SK-N-DZ (cell line): ENCODE measurements around the gene SECISBP2.
"Not testable (repeated sequence)": the region's sequence is repeated elsewhere in the genome, so short reads cannot be mapped to it uniquely, and the experiment has no call there.

Experiments used
- DNase-seq: peaks from one replicate; pipeline ENCODE4 v3.0.0-alpha.2; 2015; ENCODE audit warnings: low spot score

SECISBP2 gene

DNA sequence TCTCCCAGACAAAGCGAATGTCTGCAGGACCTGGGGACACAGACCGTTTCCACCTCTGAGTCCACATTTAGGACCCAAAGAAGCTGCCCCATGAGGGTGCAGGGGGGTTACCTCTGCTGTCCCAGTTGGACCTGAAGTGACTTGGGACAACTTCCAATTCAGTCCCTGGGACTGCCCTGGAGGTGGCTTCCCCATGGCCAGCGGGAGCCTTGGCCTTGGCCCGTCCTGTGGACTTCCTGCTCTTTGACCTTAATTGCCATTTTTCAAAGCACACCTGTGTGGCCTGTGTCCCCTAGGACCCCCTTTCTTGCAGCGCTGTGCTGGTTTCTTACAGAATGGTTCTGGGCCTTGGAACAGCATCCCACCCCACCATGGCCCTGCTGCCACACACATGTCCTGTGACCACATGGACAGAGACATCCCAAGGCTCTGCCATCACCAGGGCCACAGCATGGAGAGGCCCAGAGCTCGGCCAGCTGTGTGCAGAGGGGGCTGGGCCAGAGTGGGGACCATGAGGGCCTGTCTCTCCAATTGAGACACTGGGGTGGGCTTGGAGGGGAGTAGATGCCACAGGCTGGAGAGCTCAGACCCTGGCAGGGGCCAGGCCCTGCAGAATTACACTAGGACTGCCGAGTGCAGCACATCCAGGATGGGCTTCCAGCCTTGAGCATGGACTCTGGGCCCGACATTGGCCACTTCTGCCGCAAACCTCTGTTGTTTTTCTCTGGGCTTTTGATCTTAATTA is 45.8 kb downstream of the SECISBP2 start:
- no peak for DNase-seq

DNA sequence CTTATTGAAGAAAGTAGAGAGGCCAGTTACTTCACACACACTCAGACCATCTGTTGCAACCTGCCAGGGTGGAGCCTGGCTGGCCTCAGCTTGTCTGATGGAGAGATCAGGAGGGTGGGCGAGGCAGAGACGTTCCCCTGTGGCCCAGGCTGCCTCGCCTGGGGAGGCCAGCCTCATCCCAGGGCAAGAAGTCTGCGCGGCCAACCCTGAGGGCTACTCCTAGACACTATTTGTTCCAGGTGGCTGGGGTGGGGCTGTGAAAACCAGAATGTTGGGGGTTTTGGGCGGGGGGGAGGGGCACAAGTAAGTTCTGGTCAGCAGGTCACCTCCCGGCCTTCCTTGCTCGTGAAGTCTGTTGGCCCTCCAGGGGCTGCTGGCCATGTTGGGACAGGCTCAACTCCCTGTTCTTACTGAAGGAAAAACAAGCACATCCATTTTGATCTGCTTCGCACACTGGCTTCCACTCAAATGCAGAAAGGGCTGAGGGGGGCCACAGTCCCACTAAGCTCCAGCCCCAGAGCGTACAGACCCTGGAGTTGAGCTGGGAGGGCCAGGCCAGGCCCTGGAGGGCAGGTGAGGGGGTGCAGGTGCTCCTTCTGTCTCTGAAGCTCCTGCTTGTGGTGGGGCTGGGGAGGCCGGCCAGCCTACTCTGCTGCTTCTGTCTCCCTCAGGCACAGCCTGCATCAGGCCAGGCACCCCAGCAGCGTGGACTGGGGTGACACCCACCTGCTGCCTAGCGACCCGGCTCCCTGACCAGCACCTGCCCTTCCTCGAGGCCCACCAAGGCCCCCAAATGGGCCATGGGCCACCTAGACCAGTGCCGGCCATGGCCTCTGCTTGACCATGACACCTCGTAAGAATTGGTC is 46.6 kb downstream of the SECISBP2 start:
- no peak for DNase-seq

DNA sequence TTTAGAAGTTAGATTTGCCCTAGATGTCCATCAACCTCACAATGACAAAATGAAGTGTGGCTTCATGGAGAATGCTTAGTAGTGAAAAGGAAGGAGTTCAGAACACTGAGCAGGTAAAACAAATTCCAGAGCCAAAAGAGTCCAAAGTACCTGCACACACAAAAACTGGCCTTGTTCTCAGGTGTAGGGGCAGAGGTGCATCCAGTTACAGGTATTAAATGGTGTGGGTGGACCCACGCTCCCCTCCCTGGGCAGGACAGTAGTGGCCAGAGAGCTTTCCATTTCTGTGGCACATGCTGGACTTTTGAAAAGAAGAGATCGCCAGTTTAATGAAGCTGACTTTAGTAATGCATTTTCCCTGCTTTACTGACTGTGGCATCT is 47.2 kb downstream of the SECISBP2 start:
- no peak for DNase-seq

DNA sequence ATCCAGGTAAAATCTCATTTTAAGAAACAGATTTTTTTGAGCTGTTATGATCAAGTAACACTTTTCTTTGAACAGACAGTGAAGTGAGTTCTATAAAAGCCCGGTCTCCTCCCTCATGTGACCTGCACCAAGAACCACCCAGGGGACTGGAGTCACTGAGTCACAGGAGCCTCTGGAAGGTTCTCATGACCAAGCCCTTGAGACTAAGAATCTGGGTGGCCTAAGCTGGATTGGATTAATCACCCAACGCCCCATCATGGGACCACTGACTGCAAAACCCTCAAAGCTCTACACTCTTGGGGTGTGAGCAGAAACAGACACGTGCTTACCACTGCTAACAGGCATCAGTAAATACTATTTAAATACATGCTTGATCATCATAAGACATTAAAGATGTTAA is 48.4 kb downstream of the SECISBP2 start:
- DNase-seq: no peak

DNA sequence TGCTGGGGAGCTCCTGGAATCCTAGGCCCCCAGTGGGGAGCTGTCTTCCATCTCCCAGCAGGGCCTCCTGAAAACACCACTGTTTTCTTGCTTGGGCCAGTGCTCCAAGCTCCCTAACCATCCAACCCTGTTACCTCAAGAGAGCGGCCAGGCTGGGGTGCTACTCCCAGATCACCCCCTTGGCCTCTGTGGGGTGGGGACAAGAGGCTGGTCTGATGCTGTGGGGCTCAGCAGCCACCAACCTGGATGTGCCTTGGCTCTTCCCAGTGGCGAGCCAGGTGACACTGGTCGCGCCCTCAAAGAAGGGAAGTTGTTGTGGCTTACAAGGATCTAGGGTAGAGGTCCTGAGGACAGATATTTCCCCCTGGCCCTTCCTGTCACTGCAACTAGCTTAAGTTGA is 49.0 kb downstream of the SECISBP2 start:
- no peak for DNase-seq

DNA sequence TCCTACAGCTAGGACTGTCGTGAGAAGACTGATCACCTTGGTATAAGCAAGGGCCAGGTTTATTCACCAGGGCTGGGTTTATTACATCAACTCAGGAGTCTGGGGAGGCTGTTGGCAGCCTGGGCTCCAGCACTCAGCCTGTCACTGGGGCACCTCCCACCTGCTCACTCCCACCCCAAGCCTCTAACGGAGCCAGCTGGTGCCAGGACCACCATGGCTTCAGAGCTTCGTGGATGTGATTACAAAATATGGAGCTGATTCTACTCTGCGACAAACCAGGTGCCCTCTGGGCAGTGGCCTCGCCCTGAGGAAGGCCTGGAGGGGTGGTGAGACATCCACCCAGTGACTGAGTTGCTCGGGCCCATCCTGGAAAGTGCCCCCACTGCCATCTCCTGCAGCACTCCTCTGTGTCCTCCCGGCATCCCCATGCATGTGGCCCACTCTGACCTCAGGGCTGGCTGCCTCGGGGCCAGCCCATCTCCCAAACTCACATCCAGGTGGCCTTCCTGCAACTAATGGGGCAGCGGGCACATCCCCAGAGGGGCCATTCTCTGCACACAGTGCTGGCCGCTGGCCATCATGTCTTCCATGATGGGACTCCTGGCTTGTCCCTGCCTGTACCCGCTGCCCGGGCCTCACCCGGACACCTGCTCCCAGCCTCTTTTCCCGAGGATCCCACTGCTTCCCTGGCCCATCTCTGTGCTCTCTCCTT is 49.6 kb downstream of the SECISBP2 start:
- no peak for DNase-seq

DNA sequence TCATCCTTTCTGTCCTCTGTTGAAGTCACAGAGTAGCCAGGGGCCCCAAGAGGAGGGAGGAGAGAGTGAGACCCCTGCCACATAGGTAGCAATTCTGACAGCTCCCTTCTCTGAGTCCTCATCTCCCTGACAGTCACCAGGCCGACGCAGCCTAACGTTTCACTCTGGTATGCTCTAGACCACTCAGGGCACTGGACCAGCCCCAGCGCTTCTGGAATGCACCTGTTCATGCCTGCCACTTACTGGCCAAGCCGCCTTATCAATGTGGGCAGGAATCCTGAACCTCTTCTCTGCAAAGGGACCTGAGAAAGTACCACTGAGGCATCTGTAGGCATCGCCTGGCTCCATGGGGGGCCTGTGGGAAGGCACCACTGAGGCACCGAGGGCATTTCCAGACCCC is 50.2 kb downstream of the SECISBP2 start:
- no peak for DNase-seq

DNA sequence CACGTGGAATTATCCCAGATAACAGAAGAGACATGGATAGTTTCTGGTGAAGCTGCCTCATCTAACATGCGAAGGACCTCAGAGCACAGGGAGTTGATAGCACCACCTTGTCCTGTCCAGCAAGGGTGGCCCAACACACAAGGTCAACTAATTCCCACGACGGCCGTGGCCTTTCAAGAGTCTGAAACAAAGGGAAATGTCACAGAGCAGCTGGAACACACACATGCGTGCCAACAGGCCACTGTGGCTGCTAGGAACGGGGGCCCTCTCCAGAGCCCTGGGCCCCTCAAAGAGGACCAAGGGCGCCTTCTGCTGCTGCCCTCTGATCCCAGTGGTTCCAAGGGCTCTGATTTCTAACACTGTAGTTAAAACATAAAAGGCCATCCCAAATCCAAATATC is 50.7 kb downstream of the SECISBP2 start:
- no peak for DNase-seq

DNA sequence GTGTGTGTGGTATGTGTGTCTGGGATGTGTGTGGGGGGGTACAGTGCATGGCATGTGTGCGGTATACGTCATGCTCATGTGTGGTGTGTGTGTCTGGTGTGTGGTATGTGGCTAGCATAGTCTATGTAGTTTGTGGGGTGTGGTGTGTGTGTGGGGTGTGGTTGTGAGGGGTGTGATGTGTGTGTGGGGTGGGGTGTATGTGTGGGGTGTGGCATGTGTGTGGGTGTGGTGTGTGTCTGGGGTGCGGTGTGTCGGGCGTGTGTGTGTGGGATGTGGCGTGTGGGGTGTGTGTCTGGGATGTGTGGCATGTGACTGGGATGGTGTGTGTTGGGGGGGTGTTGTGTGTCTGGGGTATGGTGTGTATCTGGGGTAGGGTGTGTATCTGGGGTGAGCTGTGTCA is 52.3 kb downstream of the SECISBP2 start:
- no peak for DNase-seq

DNA sequence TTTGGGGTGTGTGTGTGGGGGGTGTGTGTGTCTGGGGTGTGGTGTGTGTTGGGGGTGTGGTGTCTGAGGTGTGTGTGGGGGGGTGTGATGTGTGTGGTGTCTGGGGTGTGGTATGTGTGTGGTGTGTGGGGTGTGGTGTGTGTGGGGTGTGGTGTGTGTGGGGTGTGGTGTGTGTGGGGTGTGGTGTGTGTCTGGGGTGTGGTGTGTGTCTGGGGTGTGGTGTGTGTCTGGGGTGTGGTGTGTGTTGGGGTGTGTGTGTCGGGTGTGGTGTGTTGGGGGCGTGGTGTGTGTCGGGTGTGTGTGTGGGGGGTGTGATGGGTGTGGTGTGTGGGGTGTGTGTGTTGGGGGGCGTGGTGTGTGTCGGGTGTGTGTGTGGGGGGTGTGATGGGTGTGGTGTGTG is 53.5 kb downstream of the SECISBP2 start:
- DNase-seq: not testable (repeated sequence)

DNA sequence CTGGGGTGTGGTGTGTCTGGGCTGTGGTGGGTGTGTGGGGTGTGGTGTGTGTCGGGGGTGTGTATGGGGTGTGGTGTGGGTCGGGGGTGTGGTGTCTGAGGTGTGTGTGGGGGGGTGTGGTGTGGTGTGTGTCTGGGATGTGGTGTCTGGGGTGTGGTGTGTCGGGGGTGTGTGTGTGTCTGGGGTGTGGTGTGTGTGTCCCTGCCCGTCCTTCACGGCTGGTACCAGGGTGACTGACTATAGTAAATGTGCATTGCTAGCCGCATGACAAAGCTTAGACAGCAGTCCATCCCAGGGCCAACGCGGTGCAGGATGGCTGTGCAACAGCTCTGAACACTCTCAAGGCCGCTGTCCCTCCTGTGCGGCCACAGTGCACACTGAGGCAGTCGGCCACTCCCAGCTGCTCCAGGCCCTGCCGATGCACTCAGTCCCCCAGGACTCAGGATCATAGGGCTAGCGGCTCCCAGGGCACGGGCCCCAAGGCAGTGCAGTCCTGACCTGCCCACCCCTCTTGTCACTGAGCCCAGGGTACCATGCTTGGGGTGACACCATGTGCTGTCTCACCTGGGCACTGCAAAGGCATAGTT is 54.0 kb downstream of the SECISBP2 start:
- peak; percentile 61 for DNase-seq

DNA sequence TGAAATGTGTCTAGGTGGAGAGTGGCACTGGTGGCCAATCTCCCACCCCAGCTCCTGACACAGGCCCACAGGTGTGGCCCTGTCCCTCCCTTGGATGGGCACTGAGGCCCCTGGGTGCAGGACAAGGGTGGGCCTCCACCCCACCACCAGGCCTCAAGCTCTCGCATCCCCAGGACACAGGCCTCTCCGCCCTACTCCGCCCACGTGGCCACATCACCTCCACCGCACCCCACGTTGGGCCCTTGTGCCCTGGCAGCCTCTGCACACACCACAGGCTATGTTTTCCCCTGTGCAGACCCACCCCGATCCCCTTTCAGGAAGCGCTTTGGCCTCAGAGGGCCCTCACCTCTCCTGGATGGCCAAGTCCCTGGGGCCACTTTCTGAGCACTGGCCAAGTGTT is 54.7 kb downstream of the SECISBP2 start:
- no peak for DNase-seq

DNA sequence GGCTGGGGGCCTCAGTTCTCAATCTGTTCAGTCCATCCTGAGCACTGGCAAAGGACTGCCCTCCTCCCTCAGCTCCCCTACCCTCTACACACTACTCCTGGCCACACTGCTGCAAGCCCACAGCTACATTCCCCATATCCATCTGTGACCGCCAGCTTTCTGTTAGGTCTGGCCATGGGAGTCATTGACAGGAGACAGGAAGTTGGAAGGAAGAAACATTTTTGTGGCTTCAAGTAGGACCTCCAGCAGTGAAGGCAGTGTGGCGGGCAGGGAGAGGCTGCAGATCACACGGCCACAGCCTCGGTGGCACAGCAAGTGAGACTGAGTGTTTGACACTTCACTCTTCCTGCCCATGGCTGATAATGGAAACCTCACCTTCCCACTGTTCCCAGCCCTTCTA is 55.9 kb downstream of the SECISBP2 start:
- DNase-seq: no peak

DNA sequence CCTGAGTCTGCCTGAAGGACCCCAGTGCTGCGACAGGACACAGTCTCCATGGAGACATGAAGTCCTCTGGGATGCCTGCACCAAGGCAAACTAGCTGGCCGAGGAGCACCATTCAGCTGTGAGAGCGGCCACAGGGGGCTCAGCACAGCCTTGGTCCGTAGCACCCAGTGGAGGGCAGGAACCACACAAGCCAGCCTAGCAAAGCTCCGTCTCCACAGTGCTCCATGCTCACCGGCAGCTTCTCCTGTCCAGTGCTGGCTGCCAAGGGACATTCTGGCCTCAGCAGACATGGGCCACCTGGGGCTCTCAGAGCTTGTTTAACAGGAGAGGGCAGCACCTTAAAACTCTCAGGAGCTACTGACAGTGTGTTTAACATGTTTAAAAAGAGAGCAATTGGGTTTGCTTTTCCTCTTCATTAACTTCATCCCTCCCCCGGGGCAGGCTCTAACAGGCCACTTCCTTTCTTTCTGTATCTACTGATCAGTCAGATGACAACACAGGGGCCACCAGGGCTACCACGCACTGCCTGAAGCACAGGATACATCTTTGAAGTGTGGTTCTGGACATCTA is 57.0 kb downstream of the SECISBP2 start:
- DNase-seq: peak; percentile 42

DNA sequence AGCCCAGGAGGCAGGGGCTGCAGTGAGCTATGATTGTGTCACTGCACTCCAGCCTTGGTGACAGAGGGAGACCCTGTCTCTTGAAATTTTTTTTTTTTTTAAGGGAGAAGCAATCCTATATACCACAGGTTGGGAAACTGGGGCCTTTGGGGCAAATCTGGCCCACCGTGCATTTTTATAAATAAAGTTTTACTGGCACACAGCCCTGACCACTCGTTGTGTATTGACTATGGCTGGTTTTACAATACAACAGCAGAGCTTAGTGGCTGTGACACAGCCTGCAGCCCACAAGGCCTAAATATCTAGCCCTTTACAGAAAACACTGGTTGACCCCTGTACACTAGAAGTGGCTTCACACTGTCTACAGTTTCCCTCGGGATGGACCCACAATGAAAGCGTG is 58.0 kb downstream of the SECISBP2 start:
- no peak for DNase-seq

DNA sequence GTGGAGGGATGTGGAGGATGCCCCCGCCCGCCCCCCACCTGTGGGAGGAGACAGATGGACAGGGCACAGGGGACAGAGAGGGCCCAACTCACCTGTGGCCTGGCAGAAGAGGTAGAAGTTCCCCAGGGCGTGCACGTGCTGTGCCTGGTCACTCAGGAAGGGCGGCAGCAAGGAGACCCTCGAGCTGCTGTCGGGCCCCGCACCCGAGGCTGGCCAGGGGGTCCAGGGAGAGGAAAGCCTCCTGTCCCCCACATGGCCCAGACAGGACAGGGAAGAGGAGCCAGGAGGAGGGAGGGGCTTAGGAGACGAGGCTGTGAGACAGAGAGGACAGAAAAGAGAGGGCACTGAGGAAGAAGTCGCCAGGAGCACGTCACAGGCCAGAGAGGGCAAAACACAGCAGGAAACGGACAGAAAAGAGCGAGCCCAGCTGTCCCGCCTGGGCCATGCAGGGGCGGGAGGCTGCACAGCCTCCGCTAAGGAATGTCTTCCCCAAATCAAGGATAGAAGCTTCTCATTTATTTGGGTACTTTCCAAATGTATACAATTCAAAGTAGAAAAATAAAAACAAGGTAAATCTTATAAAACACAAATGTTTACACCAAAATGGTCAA is 58.5 kb downstream of the SECISBP2 start:
- DNase-seq: no peak

DNA sequence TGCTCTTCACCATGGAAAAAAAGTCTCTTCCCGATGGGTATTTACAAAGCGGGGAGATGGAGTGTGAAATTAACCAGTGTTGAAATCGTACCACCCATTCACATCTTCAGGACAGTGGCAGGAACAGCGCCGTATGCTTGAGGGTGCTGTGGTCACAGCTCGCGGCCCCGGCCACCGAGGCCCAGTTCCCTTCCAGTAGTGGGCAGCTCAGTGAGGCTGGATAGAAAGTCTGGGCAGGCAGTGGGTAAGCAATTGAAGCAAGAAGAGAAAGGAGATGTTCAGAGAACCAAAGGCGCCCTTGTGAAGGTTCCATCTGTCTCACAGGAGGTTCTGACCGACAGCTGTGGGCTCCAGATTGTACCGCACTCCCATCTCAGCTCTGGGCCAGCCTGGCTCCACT is 59.1 kb downstream of the SECISBP2 start:
- no peak for DNase-seq

DNA sequence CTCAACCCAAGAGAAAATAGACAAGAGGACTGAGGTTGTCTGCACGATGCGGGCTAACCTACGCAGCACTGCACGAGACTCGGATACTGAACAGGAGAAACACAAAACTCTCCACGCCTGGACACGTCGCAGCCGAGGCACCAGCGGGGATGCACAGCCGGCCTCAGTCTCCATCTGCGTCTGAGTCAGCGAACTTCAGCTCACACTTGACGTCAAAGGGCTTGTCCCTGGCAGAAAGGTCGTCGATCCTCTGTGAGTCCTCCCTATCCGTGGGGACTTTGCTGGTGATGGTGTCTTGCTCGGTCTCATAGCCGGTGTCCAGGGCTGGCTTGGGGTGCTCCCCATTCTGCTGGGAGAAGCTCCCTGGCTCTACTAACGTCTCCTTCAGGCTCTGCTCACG is 60.2 kb downstream of the SECISBP2 start:
- DNase-seq: no peak

DNA sequence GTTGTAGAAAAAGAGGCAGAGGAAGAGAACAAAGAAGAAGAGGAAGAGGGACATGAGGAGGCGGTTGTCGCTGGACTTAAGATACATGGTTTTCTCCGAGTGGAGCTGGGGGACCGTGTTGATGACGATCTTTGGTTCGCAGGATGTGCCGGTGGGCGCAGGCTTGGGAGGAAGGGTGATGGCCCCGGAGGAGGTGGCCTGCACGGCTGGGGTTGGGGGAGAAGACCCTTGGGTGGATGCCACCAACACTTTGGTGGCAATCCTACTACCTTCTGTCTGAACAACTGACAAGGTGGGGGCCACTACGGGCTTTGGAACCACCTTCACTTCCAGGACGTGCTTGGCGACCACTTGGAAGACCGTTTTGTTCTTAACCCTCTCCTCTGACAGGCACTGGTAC is 60.7 kb downstream of the SECISBP2 start:
- DNase-seq: no peak

DNA sequence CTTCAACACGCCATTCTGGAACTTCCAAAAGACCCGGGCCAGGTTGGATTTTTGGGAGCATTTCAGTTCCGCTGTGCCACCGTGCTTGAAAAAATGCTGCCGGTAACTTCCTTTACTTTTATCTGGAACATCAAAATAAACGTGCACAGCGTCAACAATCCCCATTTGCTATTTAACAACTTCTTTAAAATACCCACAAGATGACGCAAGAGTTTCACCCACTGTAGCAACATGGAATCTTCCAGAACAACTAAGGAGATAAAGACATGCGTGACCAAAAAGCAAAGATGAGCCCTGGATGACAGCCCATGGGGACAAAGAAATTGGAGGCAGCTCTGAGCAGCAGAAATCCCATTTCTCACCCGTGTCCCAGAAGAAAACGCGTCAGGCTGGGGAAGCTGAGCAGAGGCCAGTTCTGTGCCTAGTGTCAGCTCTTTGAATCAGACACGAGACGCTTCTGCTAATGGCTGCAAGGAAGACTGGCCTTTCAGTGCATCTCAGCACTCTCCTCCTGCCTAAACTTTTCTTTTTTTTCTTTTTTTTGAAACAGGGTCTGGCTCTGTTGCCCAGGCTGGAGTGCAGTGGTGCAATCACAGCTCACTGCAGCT is 61.3 kb downstream of the SECISBP2 start:
- no peak for DNase-seq
